Liver (tissue), 9 donors: ENCODE results near the gene TTC34. TPM values are rescaled to one million over a fixed set of nuclear protein-coding genes. Genes with fewer than 3 reads are reported as not detected.
A peak's percentile ranks its signal among the peaks of the same experiment; 100 is the strongest.

Experiments
- DNase-seq: peaks from one replicate; pipeline ENCODE4 v3.0.0-alpha.2; 2017; ENCODE audit warnings: low spot score
- H3K27ac ChIP-seq, 2 donors: one replicate each; pipeline ENCODE4 v1.7.0; 2013; ENCODE audit warnings: inconsistent platforms in 2 of 2, low read length in 2 of 2, control low read depth in 1 of 2, low read depth in 1 of 2, mild to moderate bottlenecking in 1 of 2
- H3K27me3 ChIP-seq, 4 donors: one replicate each; pipeline versions ENCODE4 v1.6.1 to v1.7.0; 2013; ENCODE audit warnings: low read length in 3 of 4, inconsistent platforms in 1 of 4, mild to moderate bottlenecking in 1 of 4, moderate library complexity in 1 of 4; ENCODE audit not compliant: control insufficient read depth in 4 of 4, insufficient read depth in 4 of 4
- H3K36me3 ChIP-seq, 4 donors: one replicate each; pipeline versions ENCODE4 v1.6.1 to v1.7.0; 2013; ENCODE audit warnings: low read length in 3 of 4, mild to moderate bottlenecking in 3 of 4, low read depth in 1 of 4, moderate library complexity in 1 of 4; ENCODE audit not compliant: control insufficient read depth in 4 of 4, insufficient read depth in 3 of 4
- H3K4me1 ChIP-seq, 4 donors: one replicate each; pipeline versions ENCODE4 v1.6.1 to v1.7.0; 2013; ENCODE audit warnings: low read length in 3 of 4, mild to moderate bottlenecking in 3 of 4, moderate library complexity in 1 of 4; ENCODE audit not compliant: control insufficient read depth in 4 of 4, insufficient read depth in 4 of 4
- H3K4me3 ChIP-seq, 3 donors: one replicate each; pipeline versions ENCODE4 v1.6.1 to v1.7.0; 2013; ENCODE audit warnings: low read length in 3 of 3, control low read depth in 1 of 3, low read depth in 1 of 3, mild to moderate bottlenecking in 1 of 3
- H3K9ac ChIP-seq, 2 donors: one replicate each; pipeline ENCODE4 v1.7.0; 2013; ENCODE audit warnings: low read length in 2 of 2, mild to moderate bottlenecking in 2 of 2, moderate library complexity in 2 of 2, control low read depth in 1 of 2, low read depth in 1 of 2
- H3K9me3 ChIP-seq, 4 donors: one replicate each; pipeline versions ENCODE4 v1.6.1 to v1.7.0; 2013; ENCODE audit warnings: low read length in 3 of 4; ENCODE audit not compliant: control insufficient read depth in 4 of 4
- CTCF ChIP-seq: fragments of 150-350 bp; IDR thresholded peaks from 2 replicates; pipeline ENCODE4 v1.5.1; 2017; ENCODE audit warnings: improper control_type of control experiment, low read depth, low read length; ENCODE audit not compliant: missing input control
- FOXA2 ChIP-seq: IDR thresholded peaks from 2 replicates; pipeline ENCODE4 v1.6.1; 2016; ENCODE audit warnings: antibody characterized with exemption
- HNF4G ChIP-seq: IDR thresholded peaks from 2 replicates; pipeline ENCODE4 v1.6.1; 2016; ENCODE audit warnings: antibody characterized with exemption
- MAX ChIP-seq: IDR thresholded peaks from 2 replicates; pipeline ENCODE4 v1.6.1; 2016; ENCODE audit warnings: antibody characterized with exemption
- NR2F2 ChIP-seq: IDR thresholded peaks from 2 replicates; pipeline ENCODE4 v1.6.1; 2016; ENCODE audit warnings: antibody characterized with exemption
- REST ChIP-seq: IDR thresholded peaks from 2 replicates; pipeline ENCODE4 v1.6.1; 2016; ENCODE audit warnings: antibody characterized with exemption, mild to moderate bottlenecking
- YY1 ChIP-seq: IDR thresholded peaks from 2 replicates; pipeline ENCODE4 v1.6.1; 2016; ENCODE audit warnings: antibody characterized with exemption, mild to moderate bottlenecking
- ZBTB33 ChIP-seq: IDR thresholded peaks from 2 replicates; pipeline ENCODE4 v1.6.1; 2016; ENCODE audit warnings: antibody characterized with exemption
- WGBS: extraction: QIAGEN DNeasy Blood & Tissue Kit; methylation state at CpG from one replicate; pipeline ENCODE4 v1.1.7; 2013; 5-methylcytosine and 5-hydroxymethylcytosine counted together
- polyA plus RNA-seq, 2 donors: library from polyadenylated mRNA; stranded (reverse) in 1 of 2; unstranded in 1 of 2; fragments of 200-250 nt in 1 of 2; fragments of >200 nt in 1 of 2; fragmentation: Nextera tagmentation in 1 of 2; extraction: Ambion mirVana in 1 of 2; gene quantifications; one replicate each; pipeline versions ENCODE4 v1.2.1 to v1.2.3, GENCODE V29; 2013 to 2015
- total RNA-seq, 2 donors: library from RNA; depleted of rRNA; stranded (reverse); fragments of >200 nt; gene quantifications; one replicate each; pipeline ENCODE4 v1.2.3, GENCODE V29; 2014
- donor health status: healthy.
- donor health status: healthy.
- donor health status: healthy.
- donor health status: healthy.
- donor health status: healthy.

Gene TTC34
- total and polyA plus RNA-seq, 4 donors: 0.01 to 0.25 (median 0.08) TPM; not detected in 1

GRCh38 chr1:2644171-2644570, 157.3 kb downstream of the TTC34 start:
- H3K27ac ChIP-seq: no peak overlapping the region
- DNase-seq: no peak
- no peak overlapping the region for H3K9ac ChIP-seq
- no peak overlapping the region for H3K4me3 ChIP-seq
- peaks cover 5 to 22% (median 13%) of the 10 kb centered on the region in 4 donors for H3K4me1 ChIP-seq
- no peaks in the 10 kb centered on the region for H3K36me3 ChIP-seq
- no peak for TF ChIP-seq ZBTB33
- no peaks in the 10 kb centered on the region for H3K27me3 ChIP-seq
- peaks cover 3 to 8% (median 4%) of the 10 kb centered on the region in 4 donors for H3K9me3 ChIP-seq
- 91% methylated on average over 14 of the region's 14 CpGs for WGBS

- TF ChIP-seq REST (no peak), FOXA2 (no peak), NR2F2 (no peak), CTCF (no peak), HNF4G (no peak), YY1 (no peak), MAX (no peak)
- H3K4me1 ChIP-seq: peaks cover 5 to 22% (median 13%) of the 10 kb centered on the region in 4 donors
- no peak overlapping the region for H3K27ac ChIP-seq
- H3K9ac ChIP-seq: no peak overlapping the region
- peaks cover under 1 to 8% (median 3%) of the 10 kb centered on the region in 4 donors for H3K9me3 ChIP-seq
- H3K36me3 ChIP-seq: no peaks in the 10 kb centered on the region
- no peak for DNase-seq
- WGBS: 22% methylated on average over 24 of the region's 24 CpGs
- peak overlapping the region in 2 of 3 donors; percentile 75 to 88 for H3K4me3 ChIP-seq
- no peaks in the 10 kb centered on the region for H3K27me3 ChIP-seq
Observed at GRCh38 chr1:2643414-2644077, 157.9 kb downstream of the TTC34 start.
